ENCODE measurements around the gene TNFAIP1. TPM values are rescaled to one million over a fixed set of nuclear protein-coding genes. Genes with fewer than 3 reads are reported as not detected.

Gene TNFAIP1
- total RNA-seq, 4 donors from 2014 or later: 25.1 to 36.0 (median 28.2) TPM

DNA sequence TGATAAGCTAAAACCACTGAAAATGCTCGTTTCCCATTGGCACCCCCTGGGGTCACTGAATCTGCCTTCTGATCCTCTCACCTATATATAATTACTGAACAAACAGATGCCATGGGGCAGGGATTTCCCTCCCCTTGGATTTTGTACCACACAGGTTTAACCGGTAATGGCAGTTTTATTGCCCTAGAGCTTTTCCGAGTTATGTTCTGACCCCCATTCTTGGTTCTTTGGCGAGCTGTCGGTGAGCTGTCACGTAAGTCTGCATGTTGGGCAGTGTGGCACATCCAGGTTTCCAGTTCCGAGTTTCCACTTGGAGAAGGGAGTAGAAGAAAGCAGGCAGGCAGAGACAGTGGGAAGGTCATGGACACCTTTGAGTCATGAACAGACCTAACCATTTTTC, 9.4 kb upstream of the TNFAIP1 start:
- no peak for DNase-seq (ENCODE audit: low spot score in 2 of 2)
- Histone ChIP-seq H3K4me1 (no peaks in the 10 kb centered on the region), H3K4me3 (no peak overlapping the region), H3K27ac (no peak overlapping the region), H3K27me3 (no peaks in the 10 kb centered on the region), H3K9me3 (no peaks in the 10 kb centered on the region), H3K36me3 (peaks cover 0 to 55% (median 5%) of the 10 kb centered on the region in 3 donors)
- TF ChIP-seq, protein P1, sequence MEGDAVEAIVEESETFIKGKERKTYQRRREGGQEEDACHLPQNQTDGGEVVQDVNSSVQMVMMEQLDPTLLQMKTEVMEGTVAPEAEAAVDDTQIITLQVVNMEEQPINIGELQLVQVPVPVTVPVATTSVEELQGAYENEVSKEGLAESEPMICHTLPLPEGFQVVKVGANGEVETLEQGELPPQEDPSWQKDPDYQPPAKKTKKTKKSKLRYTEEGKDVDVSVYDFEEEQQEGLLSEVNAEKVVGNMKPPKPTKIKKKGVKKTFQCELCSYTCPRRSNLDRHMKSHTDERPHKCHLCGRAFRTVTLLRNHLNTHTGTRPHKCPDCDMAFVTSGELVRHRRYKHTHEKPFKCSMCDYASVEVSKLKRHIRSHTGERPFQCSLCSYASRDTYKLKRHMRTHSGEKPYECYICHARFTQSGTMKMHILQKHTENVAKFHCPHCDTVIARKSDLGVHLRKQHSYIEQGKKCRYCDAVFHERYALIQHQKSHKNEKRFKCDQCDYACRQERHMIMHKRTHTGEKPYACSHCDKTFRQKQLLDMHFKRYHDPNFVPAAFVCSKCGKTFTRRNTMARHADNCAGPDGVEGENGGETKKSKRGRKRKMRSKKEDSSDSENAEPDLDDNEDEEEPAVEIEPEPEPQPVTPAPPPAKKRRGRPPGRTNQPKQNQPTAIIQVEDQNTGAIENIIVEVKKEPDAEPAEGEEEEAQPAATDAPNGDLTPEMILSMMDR (IDR thresholded peaks at IDR 0.05): no peak
- no peak for TF ChIP-seq EP300 (IDR thresholded peaks at IDR 0.05)
- no peak for TF ChIP-seq POLR2A (IDR thresholded peaks at IDR 0.05)
- 75 to 85% methylated on average over 7 of the region's 7 CpGs for WGBS, 2 donors

DNA sequence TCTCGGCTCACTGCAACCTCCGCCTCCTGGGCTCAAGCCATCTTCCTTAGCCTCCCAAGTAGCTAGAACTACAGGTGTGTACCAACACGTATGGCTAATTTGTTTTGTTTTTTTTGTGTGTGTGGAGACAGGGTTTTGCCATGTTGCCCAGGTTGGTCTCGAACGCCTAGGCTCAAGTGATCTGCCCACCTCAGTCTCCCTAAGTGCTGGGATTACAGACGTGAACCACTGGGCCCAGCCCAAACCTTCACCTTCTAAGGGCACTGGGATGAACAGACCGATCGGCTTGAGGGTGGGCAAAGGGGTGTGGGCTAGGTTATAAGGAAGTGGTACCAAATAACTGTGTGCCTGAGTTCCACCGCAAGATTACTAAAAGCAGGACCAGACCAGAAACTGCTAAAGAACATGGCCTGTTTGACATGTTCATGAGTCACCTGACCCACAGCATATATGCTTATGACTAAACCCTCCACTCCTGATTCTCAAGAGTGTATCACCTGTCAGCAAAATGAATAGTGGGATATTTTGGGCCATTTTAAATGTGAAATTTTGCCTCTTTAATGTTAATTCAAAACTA, 8.4 kb upstream of the TNFAIP1 start:
- no peak for TF ChIP-seq EP300 (IDR thresholded peaks at IDR 0.05)
- TF ChIP-seq, protein P1 (IDR thresholded peaks at IDR 0.05): no peak
- DNase-seq (ENCODE audit: low spot score in 2 of 2): no peak
- peaks cover 0 to 65% (median 5%) of the 10 kb centered on the region in 3 donors for H3K36me3 ChIP-seq
- H3K4me1 ChIP-seq: no peaks in the 10 kb centered on the region
- 86 to 90% methylated on average over 9 of the region's 9 CpGs for WGBS, 2 donors
- no peak overlapping the region for H3K27ac ChIP-seq
- H3K27me3 ChIP-seq: no peaks in the 10 kb centered on the region
- H3K4me3 ChIP-seq: no peak overlapping the region
- H3K9me3 ChIP-seq: no peaks in the 10 kb centered on the region

DNA sequence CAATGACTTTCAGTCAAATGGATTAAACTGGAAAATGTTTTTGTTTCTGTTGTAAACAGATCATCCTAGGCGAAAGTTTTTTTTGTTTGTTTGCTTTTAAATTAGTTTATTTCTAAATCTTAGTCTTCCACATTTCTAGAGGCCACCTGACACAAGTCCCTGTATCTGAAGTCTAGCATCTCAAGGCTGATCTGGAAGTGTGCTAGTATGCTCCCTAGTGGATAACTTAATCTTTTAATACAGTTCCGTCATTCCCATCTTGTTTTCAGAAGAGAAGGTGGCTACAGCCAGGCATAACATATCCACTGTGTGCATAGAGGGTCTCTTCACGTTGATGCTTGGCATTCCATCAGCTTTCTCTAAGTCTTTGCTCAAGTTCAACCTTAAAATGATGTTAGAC, 7.9 kb upstream of the TNFAIP1 start:
- Histone ChIP-seq H3K27me3 (no peaks in the 10 kb centered on the region), H3K9me3 (no peaks in the 10 kb centered on the region), H3K27ac (no peak overlapping the region), H3K36me3 (peaks cover 0 to 66% (median 5%) of the 10 kb centered on the region in 3 donors), H3K4me1 (peaks cover 0 to 6% (median 1%) of the 10 kb centered on the region in 4 donors), H3K4me3 (no peak overlapping the region)
- WGBS, 2 donors: 62 to 63% methylated on average over 3 of the region's 3 CpGs
- TF ChIP-seq EP300 (IDR thresholded peaks at IDR 0.05): no peak
- TF ChIP-seq, protein P1 (IDR thresholded peaks at IDR 0.05): no peak
- TF ChIP-seq POLR2A (IDR thresholded peaks at IDR 0.05): no peak
- no peak for DNase-seq (ENCODE audit: low spot score in 2 of 2)

DNA sequence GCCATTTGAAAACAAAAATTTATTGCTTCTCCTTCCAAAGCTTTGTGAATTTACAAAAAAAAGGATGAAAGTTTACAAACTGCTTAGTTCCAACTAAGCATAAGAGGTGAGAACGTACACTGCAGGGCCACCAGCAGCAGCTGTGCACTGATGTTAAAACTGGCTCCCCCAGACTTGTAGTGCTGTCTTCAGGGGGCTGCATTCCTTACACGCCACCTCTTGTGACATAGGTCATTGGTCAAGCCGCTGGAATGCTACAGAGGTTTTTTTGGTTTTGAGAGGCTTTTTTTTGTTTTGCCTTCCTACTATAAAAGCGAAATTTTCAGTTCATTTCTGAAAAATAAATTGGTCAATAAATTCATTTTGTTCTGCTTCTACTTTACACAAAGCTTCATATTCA, 7.2 kb upstream of the TNFAIP1 start:
- H3K36me3 ChIP-seq: peaks cover 0 to 66% (median 5%) of the 10 kb centered on the region in 3 donors

DNA sequence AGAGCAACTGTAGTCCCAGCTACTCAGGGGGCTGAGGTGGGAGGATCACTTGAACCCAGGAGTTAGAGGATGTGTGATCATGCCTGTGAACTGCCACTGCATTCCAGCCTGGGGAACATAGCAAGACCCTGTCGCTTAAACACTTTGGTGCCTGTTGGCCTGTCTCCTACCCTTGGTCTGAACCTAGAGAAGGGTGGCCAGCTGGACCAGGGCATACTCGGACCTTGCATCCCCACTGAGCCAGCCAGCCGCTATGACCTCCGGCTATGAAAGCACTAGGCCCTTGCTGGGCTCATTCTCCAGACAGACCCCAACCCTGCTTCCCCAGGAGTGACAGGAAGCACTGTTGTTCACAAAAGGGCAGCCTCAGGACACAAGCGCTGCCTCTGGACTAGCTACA, 4.9 kb upstream of the TNFAIP1 start:
- 83 to 87% methylated on average over 5 of the region's 5 CpGs for WGBS, 2 donors
- Histone ChIP-seq H3K36me3 (peaks cover 0 to 64% (median 5%) of the 10 kb centered on the region in 3 donors), H3K9me3 (no peaks in the 10 kb centered on the region), H3K4me1 (peaks cover 3 to 26% (median 12%) of the 10 kb centered on the region in 4 donors), H3K27me3 (no peaks in the 10 kb centered on the region), H3K4me3 (no peak overlapping the region), H3K27ac (no peak overlapping the region)
- DNase-seq (ENCODE audit: low spot score in 2 of 2): no peak
- TF ChIP-seq, protein P1 (IDR thresholded peaks at IDR 0.05): no peak
- no peak for TF ChIP-seq EP300 (IDR thresholded peaks at IDR 0.05)
- no peak for TF ChIP-seq POLR2A (IDR thresholded peaks at IDR 0.05)

More for the DNA sequence above, 7.2 kb upstream of the TNFAIP1 start:
- TF ChIP-seq EP300 (IDR thresholded peaks at IDR 0.05) (no peak), POLR2A (IDR thresholded peaks at IDR 0.05) (no peak)
- TF ChIP-seq, protein P1 (IDR thresholded peaks at IDR 0.05): no peak
- no peak for DNase-seq (ENCODE audit: low spot score in 2 of 2)
- Histone ChIP-seq H3K27ac (no peak overlapping the region), H3K27me3 (no peaks in the 10 kb centered on the region), H3K9me3 (no peaks in the 10 kb centered on the region), H3K4me3 (no peak overlapping the region), H3K4me1 (peaks cover 0 to 11% (median 1%) of the 10 kb centered on the region in 4 donors)
- 38 to 42% methylated on average over 4 of the region's 4 CpGs for WGBS, 2 donors
